Neural progenitor cell (in vitro differentiated cells): ENCODE measurements around the gene GTF3A. TPM values are rescaled to one million over a fixed set of nuclear protein-coding genes. Genes with fewer than 3 reads are reported as not detected.

Experiments
- DNase-seq: peaks from one replicate; pipeline ENCODE4 v3.0.0-alpha.2; 2016; ENCODE audit warnings: low spot score
- H2AFZ ChIP-seq: fragments of 200-600 bp; sonication (generic); replicated peaks from 2 replicates; pipeline ENCODE4 v1.6.1; 2016; ENCODE audit warnings: antibody characterized with exemption
- H3F3A ChIP-seq: fragments of 200-600 bp; sonication (generic); 2 replicates; pipeline ENCODE4 v1.6.1; 2016; ENCODE audit warnings: antibody characterized with exemption, low read depth
- H3K27ac ChIP-seq: fragments of 200-600 bp; sonication (generic); 2 replicates; pipeline ENCODE4 v1.5.1; 2016; ENCODE audit warnings: mild to moderate bottlenecking
- H3K27me3 ChIP-seq: fragments of 200-600 bp; sonication (generic); 2 replicates; pipeline ENCODE4 v1.6.1; 2016; ENCODE audit warnings: mild to moderate bottlenecking, moderate library complexity
- H3K36me3 ChIP-seq: fragments of 200-600 bp; sonication (generic); 2 replicates; pipeline ENCODE4 v1.5.1; 2016
- H3K4me1 ChIP-seq: fragments of 200-600 bp; sonication (generic); 2 replicates; pipeline ENCODE4 v1.6.1; 2016; ENCODE audit warnings: mixed run types
- H3K4me2 ChIP-seq: fragments of 200-600 bp; sonication (generic); 2 replicates; pipeline ENCODE4 v1.6.1; 2016
- H3K4me3 ChIP-seq: fragments of 200-600 bp; sonication (generic); 2 replicates; pipeline ENCODE4 v1.5.1; 2016
- H3K79me2 ChIP-seq: fragments of 200-600 bp; sonication (generic); 2 replicates; pipeline ENCODE4 v1.6.1; 2016; ENCODE audit warnings: low read depth
- H3K9ac ChIP-seq: fragments of 200-600 bp; sonication (generic); 2 replicates; pipeline ENCODE4 v1.6.1; 2016
- H3K9me3 ChIP-seq: fragments of 200-600 bp; sonication (generic); 2 replicates; pipeline ENCODE4 v1.5.1; 2016; ENCODE audit warnings: low read depth
- H4K20me1 ChIP-seq: fragments of 200-600 bp; sonication (generic); 2 replicates; pipeline ENCODE4 v1.6.1; 2016; ENCODE audit warnings: low read depth
- H3K27ac Mint-ChIP-seq: 3 replicates; pipeline ENCODE4 v1.8.0; 2021; ENCODE audit warnings: mixed read lengths
- H3K27me3 Mint-ChIP-seq: 2 replicates; pipeline ENCODE4 v1.8.0; 2022; ENCODE audit warnings: low read depth, mild to moderate bottlenecking, inconsistent platforms, moderate library complexity, mixed read lengths; ENCODE audit not compliant: insufficient read depth
- H3K36me3 Mint-ChIP-seq: 3 replicates; pipeline ENCODE4 v1.8.0; 2021; ENCODE audit warnings: mixed read lengths
- H3K4me1 Mint-ChIP-seq: 3 replicates; pipeline ENCODE4 v1.8.0; 2021; ENCODE audit warnings: mixed read lengths
- H3K4me3 Mint-ChIP-seq: 3 replicates; pipeline ENCODE4 v1.8.0; 2021; ENCODE audit warnings: mild to moderate bottlenecking, moderate library complexity, mixed read lengths
- H3K9me3 Mint-ChIP-seq: 3 replicates; pipeline ENCODE4 v1.8.0; 2020; ENCODE audit warnings: mixed read lengths
- EZH2 ChIP-seq: fragments of 200-600 bp; sonication (generic); IDR thresholded peaks from 2 replicates; pipeline ENCODE4 v1.6.1; 2017; ENCODE audit warnings: antibody characterized with exemption, mild to moderate bottlenecking, moderate library complexity
- EZH2phosphoT487 ChIP-seq: fragments of 200-600 bp; sonication (generic); IDR thresholded peaks from 2 replicates; pipeline ENCODE4 v1.6.1; 2017; ENCODE audit warnings: antibody characterized with exemption
- total RNA-seq: library from RNA; depleted of rRNA; stranded (reverse); fragments of >200 nt; gene quantifications from 2 replicates; pipeline ENCODE4 v1.2.3, GENCODE V29; 2015; ENCODE audit warnings: low replicate concordance
- TF ChIP-seq, protein P1 (sequence below): fragments of 200-600 bp; sonication (generic); IDR thresholded peaks from 2 replicates; pipeline ENCODE4 v1.5.1; 2017; ENCODE audit warnings: antibody characterized with exemption, mild to moderate bottlenecking

Gene GTF3A
- total RNA-seq, 1 donor from 2014 or later: 126 TPM

DNA sequence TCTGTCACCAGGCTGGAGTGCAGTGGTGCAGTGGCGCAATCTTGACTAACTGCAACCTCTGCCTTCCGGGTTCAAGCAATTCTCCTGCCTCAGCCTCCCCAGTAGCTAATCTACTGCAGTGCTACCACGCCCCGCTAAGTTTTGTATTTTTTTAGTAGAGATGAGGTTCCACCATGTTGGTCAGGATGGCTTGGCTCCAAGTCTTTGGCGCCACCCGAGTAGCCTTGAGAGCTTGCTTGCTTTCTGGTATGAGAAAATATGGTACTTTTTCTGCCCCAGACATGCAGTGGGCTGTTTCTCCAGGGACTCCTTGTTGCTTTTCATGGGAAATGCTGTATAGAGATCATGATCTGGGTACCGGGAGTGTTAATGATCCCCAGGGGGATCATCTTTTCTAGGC is 34.5 kb upstream of the GTF3A start:
- Histone ChIP-seq H3K4me3 (no peak overlapping the region), H2AFZ (no peak overlapping the region), H3K4me2 (no peak overlapping the region), H3K4me1 (peaks cover 4% of the 10 kb centered on the region), H4K20me1 (peaks cover 2% of the 10 kb centered on the region), H3K27ac (no peak overlapping the region), H3K9me3 (no peaks in the 10 kb centered on the region), H3F3A (no peaks in the 10 kb centered on the region), H3K36me3 (no peaks in the 10 kb centered on the region), H3K79me2 (no peaks in the 10 kb centered on the region), H3K9ac (no peak overlapping the region), H3K27me3 (no peaks in the 10 kb centered on the region)
- Mint-ChIP-seq H3K4me3 (no peak overlapping the region), H3K27ac (no peak overlapping the region), H3K27me3 (peaks cover 8% of the 10 kb centered on the region), H3K4me1 (peaks cover 13% of the 10 kb centered on the region), H3K36me3 (no peaks in the 10 kb centered on the region), H3K9me3 (no peaks in the 10 kb centered on the region)
- no peak for TF ChIP-seq EZH2
- TF ChIP-seq, protein P1, sequence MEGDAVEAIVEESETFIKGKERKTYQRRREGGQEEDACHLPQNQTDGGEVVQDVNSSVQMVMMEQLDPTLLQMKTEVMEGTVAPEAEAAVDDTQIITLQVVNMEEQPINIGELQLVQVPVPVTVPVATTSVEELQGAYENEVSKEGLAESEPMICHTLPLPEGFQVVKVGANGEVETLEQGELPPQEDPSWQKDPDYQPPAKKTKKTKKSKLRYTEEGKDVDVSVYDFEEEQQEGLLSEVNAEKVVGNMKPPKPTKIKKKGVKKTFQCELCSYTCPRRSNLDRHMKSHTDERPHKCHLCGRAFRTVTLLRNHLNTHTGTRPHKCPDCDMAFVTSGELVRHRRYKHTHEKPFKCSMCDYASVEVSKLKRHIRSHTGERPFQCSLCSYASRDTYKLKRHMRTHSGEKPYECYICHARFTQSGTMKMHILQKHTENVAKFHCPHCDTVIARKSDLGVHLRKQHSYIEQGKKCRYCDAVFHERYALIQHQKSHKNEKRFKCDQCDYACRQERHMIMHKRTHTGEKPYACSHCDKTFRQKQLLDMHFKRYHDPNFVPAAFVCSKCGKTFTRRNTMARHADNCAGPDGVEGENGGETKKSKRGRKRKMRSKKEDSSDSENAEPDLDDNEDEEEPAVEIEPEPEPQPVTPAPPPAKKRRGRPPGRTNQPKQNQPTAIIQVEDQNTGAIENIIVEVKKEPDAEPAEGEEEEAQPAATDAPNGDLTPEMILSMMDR: no peak
- TF ChIP-seq EZH2phosphoT487: no peak
- no peak for DNase-seq

DNA sequence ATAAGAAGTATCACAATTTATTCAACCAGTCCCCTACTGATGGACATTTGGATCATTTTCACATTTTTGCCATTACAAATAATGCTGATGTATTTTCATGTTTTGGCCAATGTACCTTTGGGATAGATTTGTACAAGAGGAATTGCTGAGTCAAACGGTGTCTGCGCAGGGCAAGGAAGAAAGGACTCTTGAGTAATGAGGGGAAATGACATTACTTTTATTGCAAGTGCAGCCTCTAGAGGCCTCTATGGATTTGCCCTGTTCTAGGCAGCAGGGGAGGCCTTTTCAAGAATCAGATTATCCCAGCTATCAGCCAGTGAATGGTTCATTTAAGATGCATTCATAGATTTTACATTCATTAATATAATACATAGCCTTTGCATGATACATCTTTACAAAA is 32.9 kb upstream of the GTF3A start:
- peaks cover 10% of the 10 kb centered on the region for H3K4me1 ChIP-seq
- H3F3A ChIP-seq: no peaks in the 10 kb centered on the region
- no peaks in the 10 kb centered on the region for H3K36me3 ChIP-seq
- H3K27ac ChIP-seq: no peak overlapping the region
- DNase-seq: no peak
- H2AFZ ChIP-seq: no peak overlapping the region
- TF ChIP-seq EZH2phosphoT487 (no peak), EZH2 (no peak)
- TF ChIP-seq, protein P1: no peak
- no peaks in the 10 kb centered on the region for H3K36me3 Mint-ChIP-seq
- no peaks in the 10 kb centered on the region for H3K9me3 ChIP-seq
- peaks cover 23% of the 10 kb centered on the region for H3K4me1 Mint-ChIP-seq
- no peak overlapping the region for H3K27ac Mint-ChIP-seq
- H3K27me3 Mint-ChIP-seq: peaks cover 14% of the 10 kb centered on the region
- no peak overlapping the region for H3K4me2 ChIP-seq
- H3K9me3 Mint-ChIP-seq: no peaks in the 10 kb centered on the region
- no peak overlapping the region for H3K4me3 Mint-ChIP-seq
- H3K4me3 ChIP-seq: no peak overlapping the region
- H3K27me3 ChIP-seq: peaks cover 5% of the 10 kb centered on the region
- no peaks in the 10 kb centered on the region for H3K79me2 ChIP-seq
- no peak overlapping the region for H3K9ac ChIP-seq
- peaks cover 3% of the 10 kb centered on the region for H4K20me1 ChIP-seq

DNA sequence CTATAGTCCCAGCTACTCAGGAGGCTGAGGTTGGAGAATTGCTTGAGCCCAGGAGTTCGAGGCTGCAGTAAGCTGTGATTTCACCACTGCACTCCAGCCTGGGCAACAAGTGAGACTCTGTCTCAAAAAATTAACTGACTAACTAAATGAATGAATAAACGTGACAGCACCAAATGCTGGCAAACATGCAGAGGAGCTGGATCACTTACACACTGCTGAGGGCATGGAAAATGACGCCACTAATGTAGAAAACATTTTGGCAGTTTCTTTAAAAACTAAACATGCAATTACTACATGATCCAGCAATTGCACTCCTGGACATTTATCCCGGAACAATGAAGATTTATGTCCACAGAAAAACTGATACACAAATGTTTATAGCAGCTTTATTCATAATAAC is 31.3 kb upstream of the GTF3A start:
- Histone ChIP-seq H3K79me2 (no peaks in the 10 kb centered on the region), H4K20me1 (peaks cover 3% of the 10 kb centered on the region), H3K27me3 (peaks cover 6% of the 10 kb centered on the region), H3K4me3 (no peak overlapping the region), H3K36me3 (no peaks in the 10 kb centered on the region), H3K27ac (no peak overlapping the region), H3K9ac (no peak overlapping the region), H2AFZ (no peak overlapping the region), H3K9me3 (no peaks in the 10 kb centered on the region), H3F3A (no peaks in the 10 kb centered on the region), H3K4me1 (peaks cover 10% of the 10 kb centered on the region), H3K4me2 (no peak overlapping the region)
- Mint-ChIP-seq H3K4me1 (peaks cover 23% of the 10 kb centered on the region), H3K9me3 (no peaks in the 10 kb centered on the region), H3K27me3 (peaks cover 23% of the 10 kb centered on the region), H3K36me3 (no peaks in the 10 kb centered on the region), H3K4me3 (no peak overlapping the region), H3K27ac (no peak overlapping the region)
- TF ChIP-seq EZH2phosphoT487 (no peak), EZH2 (no peak)
- TF ChIP-seq, protein P1: no peak
- DNase-seq: no peak
